ENCODE results near the gene CAPS2.

DNA sequence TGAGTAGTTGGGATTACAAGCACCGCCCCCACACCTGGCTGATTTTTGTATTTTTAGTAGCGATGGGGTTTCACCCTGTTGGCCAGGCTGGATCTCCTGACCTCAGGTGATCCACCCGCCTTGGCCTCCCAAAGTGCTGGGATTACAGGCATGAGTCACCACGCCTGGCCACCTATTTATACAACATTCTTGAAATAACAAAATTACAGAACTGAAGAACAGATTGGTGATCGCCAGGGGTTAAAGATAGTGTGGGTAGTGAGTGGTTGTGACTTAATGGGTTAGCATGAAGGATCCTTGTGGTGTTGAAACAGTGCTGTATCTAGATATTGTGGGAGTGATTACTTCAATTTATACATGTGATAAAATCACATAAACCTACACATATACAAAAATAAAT, 11.7 kb upstream of the CAPS2 start:
- no peak for TF ChIP-seq YY1 (IDR thresholded peaks at IDR 0.05; ENCODE audit: insufficient read depth, insufficient read length)
- TF ChIP-seq ZNF274 (IDR thresholded peaks at IDR 0.05; ENCODE audit: low read depth, low read length) = no peak
